Left ventricle myocardium inferior (tissue), 1 donor: Measurements from ENCODE around the gene CBY2. TPM values are rescaled to one million over a fixed set of nuclear protein-coding genes. Genes with fewer than 3 reads are reported as not detected.

Experiments
- DNase-seq: peaks from one replicate; pipeline ENCODE4 v3.0.0-alpha.2; 2020
- H3K27ac ChIP-seq: fragments of 200-600 bp; replicated peaks from 2 replicates; pipeline ENCODE4 v1.8.0; 2021
- H3K27me3 ChIP-seq: fragments of 200-600 bp; 2 replicates; pipeline ENCODE4 v1.8.0; 2021; ENCODE audit warnings: low read depth
- H3K36me3 ChIP-seq: fragments of 200-600 bp; 2 replicates; pipeline ENCODE4 v1.8.0; 2021
- H3K4me1 ChIP-seq: fragments of 200-600 bp; 2 replicates; pipeline ENCODE4 v1.8.0; 2021
- H3K4me3 ChIP-seq: fragments of 200-600 bp; 2 replicates; pipeline ENCODE4 v1.8.0; 2021; ENCODE audit warnings: mild to moderate bottlenecking, moderate library complexity
- H3K9me3 ChIP-seq: fragments of 200-600 bp; replicated peaks from 2 replicates; pipeline ENCODE4 v1.8.0; 2021
- CTCF ChIP-seq: fragments of 200-600 bp; IDR thresholded peaks from 2 replicates; pipeline ENCODE4 v1.8.0; 2021; ENCODE audit warnings: antibody characterized with exemption, mild to moderate bottlenecking, borderline replicate concordance
- intact Hi-C: fragments of 100-400 bp; cut with micrococcal nuclease; formaldehyde crosslinking; loops from one replicate; pipeline ENCODE4 v1.11.0; 2022
- total RNA-seq: library from RNA; stranded (reverse); fragmentation: NEBNext Ultra II Directional; extraction: Animal tissue kit (Norgen Biotek cat#: 25700); gene quantifications from one replicate; pipeline ENCODE4 v1.2.1, GENCODE V29; 2021
- donor health status: DM: no; HTN: yes; CAD: no; lungs with severe emphysema.

Gene CBY2
- total RNA-seq, 1 donor from 2014 or later: not detected

- H3K36me3 ChIP-seq: no peaks in the 10 kb centered on the region
- no peak overlapping the region for H3K4me3 ChIP-seq
- no peak for TF ChIP-seq CTCF
- DNase-seq: no peak
- H3K9me3 ChIP-seq: peaks cover 13% of the 10 kb centered on the region
- intact Hi-C loops: no loop called here
- H3K27me3 ChIP-seq: peaks cover 5% of the 10 kb centered on the region
- H3K27ac ChIP-seq: no peak overlapping the region
- H3K4me1 ChIP-seq: no peaks in the 10 kb centered on the region
Observed at GRCh38 chr13:45695198-45695730, 6.9 kb upstream of the CBY2 start.

GRCh38 chr13:45696610-45697226 is 5.4 kb upstream of the CBY2 start:
- intact Hi-C loops: no loop called here
- H3K27me3 ChIP-seq: no peaks in the 10 kb centered on the region
- TF ChIP-seq CTCF: no peak
- no peaks in the 10 kb centered on the region for H3K4me1 ChIP-seq
- peaks cover 9% of the 10 kb centered on the region for H3K9me3 ChIP-seq
- no peak overlapping the region for H3K27ac ChIP-seq
- no peak overlapping the region for H3K4me3 ChIP-seq
- no peak for DNase-seq
- H3K36me3 ChIP-seq: no peaks in the 10 kb centered on the region

GRCh38 chr13:45700971-45701900 is 884 bp upstream of the CBY2 start:
- no peak for TF ChIP-seq CTCF
- no peaks in the 10 kb centered on the region for H3K4me1 ChIP-seq
- H3K27me3 ChIP-seq: peaks cover 13% of the 10 kb centered on the region
- H3K36me3 ChIP-seq: no peaks in the 10 kb centered on the region
- no peak overlapping the region for H3K27ac ChIP-seq
- intact Hi-C loops: no loop called here
- H3K4me3 ChIP-seq: no peak overlapping the region
- H3K9me3 ChIP-seq: no peaks in the 10 kb centered on the region
- no peak for DNase-seq

GRCh38 chr13:45702869-45703391 is 810 bp downstream of the CBY2 start:
- Histone ChIP-seq H3K27ac (no peak overlapping the region), H3K4me1 (no peaks in the 10 kb centered on the region), H3K4me3 (no peak overlapping the region), H3K36me3 (no peaks in the 10 kb centered on the region), H3K9me3 (no peaks in the 10 kb centered on the region), H3K27me3 (peaks cover 13% of the 10 kb centered on the region)
- intact Hi-C loops: no loop called here
- TF ChIP-seq CTCF: no peak
- DNase-seq: no peak

GRCh38 chr13:45704211-45704739 is 2.2 kb downstream of the CBY2 start:
- no peak for DNase-seq
- H3K27me3 ChIP-seq: peaks cover 13% of the 10 kb centered on the region
- intact Hi-C loops: no loop called here
- H3K4me3 ChIP-seq: no peak overlapping the region
- H3K27ac ChIP-seq: no peak overlapping the region
- no peaks in the 10 kb centered on the region for H3K4me1 ChIP-seq
- no peak for TF ChIP-seq CTCF
- no peaks in the 10 kb centered on the region for H3K36me3 ChIP-seq
- H3K9me3 ChIP-seq: no peaks in the 10 kb centered on the region
